ENCODE results near the gene KIAA0513. TPM values are rescaled to one million over a fixed set of nuclear protein-coding genes. Genes with fewer than 3 reads are reported as not detected.

KIAA0513 gene
- total RNA-seq, 1 experiment from 2014 or later, result 0.97 TPM

GRCh38 chr16:85002099-85002541 is 25.5 kb upstream of the KIAA0513 start:
- no peak for DNase-seq
- Histone ChIP-seq H3K27me3 (ENCODE audit: low read length) (no peaks in the 10 kb centered on the region), H3K4me1 (ENCODE audit: low read length) (peaks cover 20% of the 10 kb centered on the region), H4K20me1 (ENCODE audit: insufficient read depth, low read depth, low read length) (peaks cover 23% of the 10 kb centered on the region), H3K4me2 (ENCODE audit: low read depth, low read length, poor library complexity, severe bottlenecking) (no peak overlapping the region), H3K9ac (ENCODE audit: low read length) (no peak overlapping the region), H2AFZ (ENCODE audit: low read length) (no peak overlapping the region), H3K9me2 (replicated peaks; ENCODE audit: insufficient read depth, low read length) (no peaks in the 10 kb centered on the region), H3K27ac (ENCODE audit: low read length) (no peak overlapping the region), H3K9me3 (ENCODE audit: low read length) (no peaks in the 10 kb centered on the region), H3K36me3 (ENCODE audit: insufficient read depth, low read length) (no peaks in the 10 kb centered on the region), H3K4me3 (ENCODE audit: low read length) (no peak overlapping the region), H3K79me2 (ENCODE audit: low read length) (peaks cover 89% of the 10 kb centered on the region)

- Histone ChIP-seq H3K9me3 (ENCODE audit: low read length) (no peaks in the 10 kb centered on the region), H2AFZ (ENCODE audit: low read length) (no peak overlapping the region), H3K27ac (ENCODE audit: low read length) (no peak overlapping the region), H3K9ac (ENCODE audit: low read length) (no peak overlapping the region), H3K36me3 (ENCODE audit: insufficient read depth, low read length) (no peaks in the 10 kb centered on the region), H3K27me3 (ENCODE audit: low read length) (no peaks in the 10 kb centered on the region), H4K20me1 (ENCODE audit: insufficient read depth, low read depth, low read length) (peaks cover 23% of the 10 kb centered on the region), H3K4me2 (ENCODE audit: low read depth, low read length, poor library complexity, severe bottlenecking) (no peak overlapping the region), H3K4me3 (ENCODE audit: low read length) (no peak overlapping the region), H3K79me2 (ENCODE audit: low read length) (peaks cover 91% of the 10 kb centered on the region), H3K4me1 (ENCODE audit: low read length) (peaks cover 20% of the 10 kb centered on the region), H3K9me2 (replicated peaks; ENCODE audit: insufficient read depth, low read length) (no peaks in the 10 kb centered on the region)
- no peak for DNase-seq
Observed at GRCh38 chr16:85002608-85003007, 25.0 kb upstream of the KIAA0513 start.

GRCh38 chr16:85003076-85003475 is 24.5 kb upstream of the KIAA0513 start:
- no peak overlapping the region for H3K9ac ChIP-seq (ENCODE audit: low read length)
- no peak overlapping the region for H3K27ac ChIP-seq (ENCODE audit: low read length)
- no peak overlapping the region for H2AFZ ChIP-seq (ENCODE audit: low read length)
- H3K27me3 ChIP-seq (ENCODE audit: low read length), result no peaks in the 10 kb centered on the region
- no peak overlapping the region for H3K4me3 ChIP-seq (ENCODE audit: low read length)
- no peaks in the 10 kb centered on the region for H3K9me3 ChIP-seq (ENCODE audit: low read length)
- DNase-seq, result no peak
- peaks cover 95% of the 10 kb centered on the region for H3K79me2 ChIP-seq (ENCODE audit: low read length)
- peaks cover 20% of the 10 kb centered on the region for H3K4me1 ChIP-seq (ENCODE audit: low read length)
- H3K36me3 ChIP-seq (ENCODE audit: insufficient read depth, low read length), result no peaks in the 10 kb centered on the region
- peaks cover 23% of the 10 kb centered on the region for H4K20me1 ChIP-seq (ENCODE audit: insufficient read depth, low read depth, low read length)
- no peaks in the 10 kb centered on the region for H3K9me2 ChIP-seq (replicated peaks; ENCODE audit: insufficient read depth, low read length)
- no peak overlapping the region for H3K4me2 ChIP-seq (ENCODE audit: low read depth, low read length, poor library complexity, severe bottlenecking)

GRCh38 chr16:85003725-85004586 is 23.6 kb upstream of the KIAA0513 start:
- no peak for DNase-seq
- Histone ChIP-seq H3K9me2 (replicated peaks; ENCODE audit: insufficient read depth, low read length) (no peaks in the 10 kb centered on the region), H3K79me2 (ENCODE audit: low read length) (peaks cover 95% of the 10 kb centered on the region), H3K4me1 (ENCODE audit: low read length) (peaks cover 20% of the 10 kb centered on the region), H2AFZ (ENCODE audit: low read length) (no peak overlapping the region), H3K27me3 (ENCODE audit: low read length) (no peaks in the 10 kb centered on the region), H3K4me3 (ENCODE audit: low read length) (no peak overlapping the region), H4K20me1 (ENCODE audit: insufficient read depth, low read depth, low read length) (peaks cover 23% of the 10 kb centered on the region), H3K9me3 (ENCODE audit: low read length) (no peaks in the 10 kb centered on the region), H3K36me3 (ENCODE audit: insufficient read depth, low read length) (no peaks in the 10 kb centered on the region), H3K4me2 (ENCODE audit: low read depth, low read length, poor library complexity, severe bottlenecking) (peak overlapping the region; percentile 75), H3K9ac (ENCODE audit: low read length) (no peak overlapping the region), H3K27ac (ENCODE audit: low read length) (no peak overlapping the region)

GRCh38 chr16:85004587-85005205 is 22.9 kb upstream of the KIAA0513 start:
- H3K4me2 ChIP-seq (ENCODE audit: low read depth, low read length, poor library complexity, severe bottlenecking), result peak overlapping the region; percentile 75
- H3K9me3 ChIP-seq (ENCODE audit: low read length), result no peaks in the 10 kb centered on the region
- H3K4me1 ChIP-seq (ENCODE audit: low read length), result peaks cover 24% of the 10 kb centered on the region
- no peak for DNase-seq
- H3K27me3 ChIP-seq (ENCODE audit: low read length), result no peaks in the 10 kb centered on the region
- peak overlapping the region; percentile 29; the same call in 1 of the 2 replicates for H3K9ac ChIP-seq (ENCODE audit: low read length)
- peaks cover 23% of the 10 kb centered on the region for H4K20me1 ChIP-seq (ENCODE audit: insufficient read depth, low read depth, low read length)
- no peaks in the 10 kb centered on the region for H3K36me3 ChIP-seq (ENCODE audit: insufficient read depth, low read length)
- H3K9me2 ChIP-seq (replicated peaks; ENCODE audit: insufficient read depth, low read length), result no peaks in the 10 kb centered on the region
- H3K27ac ChIP-seq (ENCODE audit: low read length), result peak overlapping the region; percentile 46; the same call in 1 of the 2 replicates
- no peak overlapping the region for H2AFZ ChIP-seq (ENCODE audit: low read length)
- H3K79me2 ChIP-seq (ENCODE audit: low read length), result peaks cover 95% of the 10 kb centered on the region
- peak overlapping the region; percentile 11; the same call in 1 of the 2 replicates for H3K4me3 ChIP-seq (ENCODE audit: low read length)

- Histone ChIP-seq H3K9ac (ENCODE audit: low read length) (peak overlapping the region; percentile 29; the same call in 1 of the 2 replicates), H3K79me2 (ENCODE audit: low read length) (peaks cover 95% of the 10 kb centered on the region), H3K4me2 (ENCODE audit: low read depth, low read length, poor library complexity, severe bottlenecking) (peak overlapping the region; percentile 75), H3K4me3 (ENCODE audit: low read length) (peak overlapping the region; percentile 11; the same call in 1 of the 2 replicates), H3K9me2 (replicated peaks; ENCODE audit: insufficient read depth, low read length) (no peaks in the 10 kb centered on the region), H3K27ac (ENCODE audit: low read length) (peak overlapping the region; percentile 46; the same call in 1 of the 2 replicates), H3K4me1 (ENCODE audit: low read length) (peaks cover 31% of the 10 kb centered on the region), H4K20me1 (ENCODE audit: insufficient read depth, low read depth, low read length) (peaks cover 23% of the 10 kb centered on the region), H3K9me3 (ENCODE audit: low read length) (no peaks in the 10 kb centered on the region), H2AFZ (ENCODE audit: low read length) (no peak overlapping the region), H3K36me3 (ENCODE audit: insufficient read depth, low read length) (no peaks in the 10 kb centered on the region), H3K27me3 (ENCODE audit: low read length) (no peaks in the 10 kb centered on the region)
- no peak for DNase-seq
Observed at GRCh38 chr16:85005285-85006069, 22.1 kb upstream of the KIAA0513 start.

- no peak overlapping the region for H3K4me2 ChIP-seq (ENCODE audit: low read depth, low read length, poor library complexity, severe bottlenecking)
- no peak for DNase-seq
- no peak overlapping the region for H3K4me3 ChIP-seq (ENCODE audit: low read length)
- no peaks in the 10 kb centered on the region for H3K9me3 ChIP-seq (ENCODE audit: low read length)
- no peaks in the 10 kb centered on the region for H3K27me3 ChIP-seq (ENCODE audit: low read length)
- no peak overlapping the region for H2AFZ ChIP-seq (ENCODE audit: low read length)
- H3K27ac ChIP-seq (ENCODE audit: low read length), result no peak overlapping the region
- H3K4me1 ChIP-seq (ENCODE audit: low read length), result peaks cover 31% of the 10 kb centered on the region
- H3K9ac ChIP-seq (ENCODE audit: low read length), result no peak overlapping the region
- peaks cover 91% of the 10 kb centered on the region for H3K79me2 ChIP-seq (ENCODE audit: low read length)
- peaks cover 23% of the 10 kb centered on the region for H4K20me1 ChIP-seq (ENCODE audit: insufficient read depth, low read depth, low read length)
- H3K9me2 ChIP-seq (replicated peaks; ENCODE audit: insufficient read depth, low read length), result no peaks in the 10 kb centered on the region
- no peaks in the 10 kb centered on the region for H3K36me3 ChIP-seq (ENCODE audit: insufficient read depth, low read length)
Observed at GRCh38 chr16:85006639-85007038, 21.0 kb upstream of the KIAA0513 start.
